GM12891 (cell line): ENCODE data around the gene SH3D21.

Source experiments
- POLR2A ChIP-seq: IDR thresholded peaks from 2 replicates; pipeline ENCODE4 v1.6.1; 2011; ENCODE audit warnings: low read depth, low read length, control low read depth
- POLR2AphosphoS5 ChIP-seq: IDR thresholded peaks from 2 replicates; pipeline ENCODE4 v1.6.1; 2011; ENCODE audit warnings: low read depth, low read length, control low read depth
- POU2F2 ChIP-seq: IDR thresholded peaks from 2 replicates; pipeline ENCODE4 v1.6.1; 2011; ENCODE audit warnings: low read depth, mild to moderate bottlenecking, control low read depth, low read length, moderate library complexity
- TAF1 ChIP-seq: IDR thresholded peaks from 2 replicates; pipeline ENCODE4 v1.6.1; 2011; ENCODE audit warnings: low read depth, low read length, control low read depth

DNA sequence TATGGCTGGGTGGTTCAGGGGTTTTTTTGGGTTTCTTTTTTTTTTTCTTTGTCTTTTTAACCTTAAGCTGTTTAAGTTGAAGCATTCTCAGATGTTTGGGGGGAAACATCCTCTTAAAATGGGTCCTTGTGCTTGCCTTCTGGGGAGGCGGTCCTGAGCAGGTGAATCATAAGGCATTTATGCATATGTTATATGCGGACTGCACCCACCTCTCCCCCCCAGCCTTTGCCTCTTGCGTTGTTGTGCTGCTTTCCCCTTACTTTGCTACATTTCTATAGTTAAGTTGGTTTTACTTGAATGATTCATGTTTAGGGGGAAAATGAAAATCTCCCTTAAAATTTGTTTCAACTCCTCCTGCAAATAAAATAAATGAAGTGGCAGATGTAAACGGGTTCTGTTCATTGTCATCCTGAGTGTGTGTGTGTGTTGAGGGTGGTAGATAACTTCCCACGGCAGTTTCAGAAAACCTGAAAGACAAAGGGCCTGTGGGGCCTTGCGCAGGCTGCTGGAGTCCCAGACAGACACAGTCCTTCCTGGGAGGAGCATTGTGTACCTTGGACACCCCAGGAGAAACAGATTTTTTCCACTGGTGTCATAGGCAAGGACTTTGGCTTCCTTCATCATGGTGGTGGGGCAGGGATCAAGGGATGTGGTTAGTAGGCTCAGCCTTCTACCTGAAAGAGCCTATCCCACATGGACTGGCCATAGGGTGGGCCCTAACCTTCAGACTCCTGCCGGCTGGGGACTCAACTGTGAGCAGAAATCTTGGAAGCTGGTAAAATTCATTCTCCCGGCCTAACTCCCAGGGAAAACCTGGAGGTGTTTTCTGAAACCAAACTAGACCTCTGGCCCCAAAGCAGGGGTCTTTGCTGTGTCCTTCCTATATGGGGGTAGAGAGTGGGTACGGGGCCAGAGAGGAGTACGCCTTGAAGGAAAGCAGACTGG, 926 bp upstream of the SH3D21 start:
- TF ChIP-seq TAF1, result no peak
- TF ChIP-seq POLR2AphosphoS5, result no peak
- no peak for TF ChIP-seq POLR2A
- no peak for TF ChIP-seq POU2F2
